Measurements from ENCODE around the gene MED6. TPM values are rescaled to one million over a fixed set of nuclear protein-coding genes. Genes with fewer than 3 reads are reported as not detected.

Gene MED6
- total RNA-seq, 4 donors from 2014 or later = 27.1 to 58.7 (median 44.3) TPM

- intact Hi-C loops (cut with DNase I; ENCODE audit: low total_unique reads) = loop anchor here (10.0 kb wide), 1 partner anchor 194 kb away; the partner anchor contains the start of gene MAP3K9
- 44 to 52% methylated on average over 3 of the region's 3 CpGs for WGBS, 2 donors
- DNase-seq (ENCODE audit: low spot score in 2 of 2) = no peak
- TF ChIP-seq POLR2A (IDR thresholded peaks at IDR 0.05) (no peak), CTCF (IDR thresholded peaks at IDR 0.05) (no peak)
- H3K4me3 ChIP-seq (ENCODE audit: low read depth, poor library complexity, severe bottlenecking) = no peak overlapping the region
Measured at GRCh38 chr14:70611216-70611615, 10.8 kb upstream of the MED6 start.

GRCh38 chr14:70602254-70602653 is 1.8 kb upstream of the MED6 start:
- 95 to 97% methylated on average over 2 of the region's 2 CpGs for WGBS, 2 donors
- intact Hi-C loops (cut with DNase I; ENCODE audit: low total_unique reads) = no loop called here
- H3K4me3 ChIP-seq (ENCODE audit: low read depth, poor library complexity, severe bottlenecking) = no peak overlapping the region
- no peak for DNase-seq (ENCODE audit: low spot score in 2 of 2)
- TF ChIP-seq POLR2A (IDR thresholded peaks at IDR 0.05) (no peak), CTCF (IDR thresholded peaks at IDR 0.05) (no peak)

GRCh38 chr14:70601162-70601561 is 707 bp upstream of the MED6 start:
- DNase-seq (ENCODE audit: low spot score in 2 of 2) = no peak
- intact Hi-C loops (cut with DNase I; ENCODE audit: low total_unique reads) = no loop called here
- no peak overlapping the region for H3K4me3 ChIP-seq (ENCODE audit: low read depth, poor library complexity, severe bottlenecking)
- 22 to 26% methylated on average over 3 of the region's 3 CpGs for WGBS, 2 donors
- TF ChIP-seq POLR2A (IDR thresholded peaks at IDR 0.05) = no peak
- TF ChIP-seq CTCF (IDR thresholded peaks at IDR 0.05) = no peak

- intact Hi-C loops (cut with DNase I; ENCODE audit: low total_unique reads) = no loop called here
Measured at GRCh38 chr14:70599345-70599744, 1.1 kb downstream of the MED6 start.

GRCh38 chr14:70597731-70598130 is 2.7 kb downstream of the MED6 start:
- WGBS, 2 donors = 77 to 79% methylated on average over 3 of the region's 3 CpGs

More at GRCh38 chr14:70599345-70599744, 1.1 kb downstream of the MED6 start:
- DNase-seq (ENCODE audit: low spot score in 2 of 2) = no peak
- WGBS, 2 donors = 60 to 83% methylated on average over 1 of the region's 1 CpG
- TF ChIP-seq POLR2A (IDR thresholded peaks at IDR 0.05) (no peak), CTCF (IDR thresholded peaks at IDR 0.05) (no peak)
- no peak overlapping the region for H3K4me3 ChIP-seq (ENCODE audit: low read depth, poor library complexity, severe bottlenecking)

More at GRCh38 chr14:70597731-70598130, 2.7 kb downstream of the MED6 start:
- DNase-seq (ENCODE audit: low spot score in 2 of 2) = no peak
- intact Hi-C loops (cut with DNase I; ENCODE audit: low total_unique reads) = no loop called here
- no peak for TF ChIP-seq POLR2A (IDR thresholded peaks at IDR 0.05)
- no peak for TF ChIP-seq CTCF (IDR thresholded peaks at IDR 0.05)
- H3K4me3 ChIP-seq (ENCODE audit: low read depth, poor library complexity, severe bottlenecking) = no peak overlapping the region

Measured in lower leg skin (tissue), 4 donors.